Body of pancreas (tissue), 4 donors: Measurements from ENCODE around the gene OGFOD2. TPM values are rescaled to one million over a fixed set of nuclear protein-coding genes. Genes with fewer than 3 reads are reported as not detected.

Experiments used
- ATAC-seq: fragments of 150-250 bp; one replicate; pipeline ENCODE4 v1.9.1; 2016
- DNase-seq, 4 donors: peaks; one replicate each; pipeline ENCODE4 v3.0.0-alpha.2; 2019
- H3K27ac ChIP-seq, 4 donors: fragments of 200-600 bp; sonication (generic); 1 replicate in 3 of 4; 2 replicates in 1 of 4; pipeline versions ENCODE4 v1.5.1 to v1.6.1; 2016 to 2019; ENCODE audit warnings: mild to moderate bottlenecking in 1 of 4, mixed read lengths in 1 of 4, moderate library complexity in 1 of 4
- H3K27me3 ChIP-seq, 2 donors: fragments of 200-600 bp; sonication (generic); one replicate each; pipeline ENCODE4 v1.6.0; 2016; ENCODE audit warnings: mild to moderate bottlenecking in 1 of 2
- H3K36me3 ChIP-seq, 2 donors: fragments of 200-600 bp; sonication (generic); replicated peaks in 1 of 2; 2 replicates each; pipeline ENCODE4 v1.5.1; 2016; ENCODE audit warnings: low read depth in 2 of 2; ENCODE audit not compliant: insufficient read depth in 1 of 2
- H3K4me1 ChIP-seq: fragments of 200-600 bp; sonication (generic); one replicate; pipeline ENCODE4 v1.6.0; 2016
- H3K4me3 ChIP-seq, 2 donors: fragments of 200-600 bp; sonication (generic); 1 replicate in 1 of 2; 2 replicates in 1 of 2; pipeline ENCODE4 v1.5.1; 2016 to 2019
- H3K9me3 ChIP-seq, 3 donors: fragments of 200-600 bp; sonication (generic); 1 replicate in 2 of 3; 2 replicates in 1 of 3; pipeline ENCODE4 v1.5.1; 2016
- CTCF ChIP-seq, 7 experiments: fragments of 450-650 bp in 4 of 7; fragments of 200-600 bp in 3 of 7; sonication (generic) in 3 of 7; IDR thresholded peaks; one replicate each; pipeline ENCODE4 v1.5.1; 2016 to 2019; ENCODE audit warnings: antibody characterized with exemption in 7 of 7
- POLR2A ChIP-seq, 3 donors: fragments of 450-650 bp; IDR thresholded peaks; one replicate each; pipeline ENCODE4 v1.6.1; 2016; ENCODE audit warnings: antibody characterized with exemption in 3 of 3, mild to moderate bottlenecking in 2 of 3
- WGBS, 2 donors: methylation state at CpG; one replicate each; pipeline ENCODE4 v1.1.5; 2017; 5-methylcytosine and 5-hydroxymethylcytosine counted together
- intact Hi-C: fragments of 100-400 bp; cut with DNase I; formaldehyde crosslinking; loops from one replicate; pipeline ENCODE4 v1.15.1; 2023
- total RNA-seq, 2 donors: library from RNA; depleted of rRNA; stranded (reverse); fragments of >200 nt; gene quantifications; one replicate each; pipeline ENCODE4 v1.1.0, GENCODE V29; 2016

Gene OGFOD2
- total RNA-seq, 2 donors from 2014 or later, result 8.6 to 25.4 TPM

DNA sequence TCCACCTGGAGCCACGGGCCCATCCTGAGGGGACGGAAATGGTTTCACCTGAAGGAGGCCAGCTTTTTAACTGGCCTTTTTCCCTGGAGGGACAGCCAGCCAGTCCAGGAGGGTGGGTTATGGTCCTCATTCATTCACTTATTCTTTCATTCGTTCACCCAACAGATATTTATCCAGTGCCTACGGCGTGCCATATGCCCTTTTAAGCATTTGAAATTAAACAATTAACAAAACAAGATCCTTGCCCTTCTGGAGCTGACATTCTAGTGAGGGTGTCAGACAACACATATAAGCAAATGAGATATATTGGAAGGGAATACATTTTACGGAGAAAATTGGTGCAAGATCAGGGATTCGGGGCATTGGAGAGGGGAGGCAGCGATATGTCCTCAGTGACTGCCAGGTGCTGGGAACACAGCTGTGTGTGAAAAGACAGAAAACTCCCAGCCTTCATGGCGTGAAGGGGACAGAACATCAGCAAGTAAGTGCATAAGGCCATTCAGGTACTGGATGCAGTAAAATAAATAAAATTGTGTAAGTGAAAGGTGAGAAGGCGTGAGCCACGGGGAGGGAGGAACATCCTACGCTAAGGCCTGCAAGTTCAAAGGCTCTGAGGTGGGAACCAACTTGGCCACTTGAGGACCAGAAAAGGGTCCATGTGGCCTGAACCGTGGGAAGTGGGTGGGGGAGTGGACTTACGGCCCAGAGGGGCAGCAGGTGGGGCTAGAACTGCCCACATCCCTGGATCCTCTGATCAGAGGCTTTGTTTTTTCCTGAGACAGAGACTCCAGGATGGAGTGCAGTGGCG is 8.1 kb upstream of the OGFOD2 start:
- H3K9me3 ChIP-seq, result no peaks in the 10 kb centered on the region
- intact Hi-C loops, result no loop called here
- TF ChIP-seq POLR2A (IDR thresholded peaks at IDR 0.05) (peak in 1 of 3 donors; percentile 52), CTCF (IDR thresholded peaks at IDR 0.05) (no peak)
- no peaks in the 10 kb centered on the region for H3K36me3 ChIP-seq
- 58 to 61% methylated on average over 15 of the region's 15 CpGs for WGBS, 2 donors
- H3K4me3 ChIP-seq, result no peak overlapping the region
- H3K27ac ChIP-seq, result peak overlapping the region; percentile 16 to 75 (median 56)
- peaks cover 50% of the 10 kb centered on the region for H3K4me1 ChIP-seq
- no peaks in the 10 kb centered on the region for H3K27me3 ChIP-seq
- no peak for DNase-seq
- no peak for ATAC-seq

DNA sequence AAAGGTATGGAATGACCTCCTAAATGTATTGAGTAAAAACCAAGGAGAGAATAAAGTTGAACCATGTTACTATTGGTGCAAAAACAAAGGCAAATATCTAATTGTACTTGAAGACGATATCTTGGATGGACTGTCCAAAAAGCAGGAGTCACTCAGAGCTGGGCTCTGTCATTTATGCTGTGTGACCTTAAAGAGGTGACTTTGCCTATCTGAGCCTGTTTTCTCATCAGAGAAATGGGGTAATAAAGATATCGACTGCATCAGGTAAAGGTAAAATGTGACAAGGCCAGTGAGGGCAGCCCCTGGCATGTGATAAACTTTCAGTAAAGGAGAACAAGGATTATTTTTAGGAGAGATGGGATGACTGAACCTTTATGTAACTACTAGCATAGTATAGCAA is 6.9 kb upstream of the OGFOD2 start:
- H3K4me1 ChIP-seq, result peaks cover 38% of the 10 kb centered on the region
- H3K27me3 ChIP-seq, result no peaks in the 10 kb centered on the region
- H3K9me3 ChIP-seq, result no peaks in the 10 kb centered on the region
- no peak overlapping the region for H3K27ac ChIP-seq
- TF ChIP-seq CTCF (IDR thresholded peaks at IDR 0.05) (no peak), POLR2A (IDR thresholded peaks at IDR 0.05) (no peak)
- intact Hi-C loops, result no loop called here
- H3K36me3 ChIP-seq, result no peaks in the 10 kb centered on the region
- 77 to 81% methylated on average over 2 of the region's 2 CpGs for WGBS, 2 donors
- no peak for ATAC-seq
- DNase-seq, result no peak
- H3K4me3 ChIP-seq, result no peak overlapping the region

- H3K9me3 ChIP-seq, result no peaks in the 10 kb centered on the region
- ATAC-seq, result no peak
- H3K27me3 ChIP-seq, result no peaks in the 10 kb centered on the region
- peaks cover 30% of the 10 kb centered on the region for H3K4me1 ChIP-seq
- no peaks in the 10 kb centered on the region for H3K36me3 ChIP-seq
- TF ChIP-seq CTCF (IDR thresholded peaks at IDR 0.05) (no peak), POLR2A (IDR thresholded peaks at IDR 0.05) (no peak)
- peak overlapping the region in 2 of 4 donors; percentile 20 to 46 for H3K27ac ChIP-seq
- no peak for DNase-seq
- H3K4me3 ChIP-seq, result no peak overlapping the region
- intact Hi-C loops, result no loop called here
- 40 to 41% methylated on average over 4 of the region's 4 CpGs for WGBS, 2 donors
These were observed 5.4 kb upstream of the OGFOD2 start for GRCh38 chr12:122969676-122970075.

DNA sequence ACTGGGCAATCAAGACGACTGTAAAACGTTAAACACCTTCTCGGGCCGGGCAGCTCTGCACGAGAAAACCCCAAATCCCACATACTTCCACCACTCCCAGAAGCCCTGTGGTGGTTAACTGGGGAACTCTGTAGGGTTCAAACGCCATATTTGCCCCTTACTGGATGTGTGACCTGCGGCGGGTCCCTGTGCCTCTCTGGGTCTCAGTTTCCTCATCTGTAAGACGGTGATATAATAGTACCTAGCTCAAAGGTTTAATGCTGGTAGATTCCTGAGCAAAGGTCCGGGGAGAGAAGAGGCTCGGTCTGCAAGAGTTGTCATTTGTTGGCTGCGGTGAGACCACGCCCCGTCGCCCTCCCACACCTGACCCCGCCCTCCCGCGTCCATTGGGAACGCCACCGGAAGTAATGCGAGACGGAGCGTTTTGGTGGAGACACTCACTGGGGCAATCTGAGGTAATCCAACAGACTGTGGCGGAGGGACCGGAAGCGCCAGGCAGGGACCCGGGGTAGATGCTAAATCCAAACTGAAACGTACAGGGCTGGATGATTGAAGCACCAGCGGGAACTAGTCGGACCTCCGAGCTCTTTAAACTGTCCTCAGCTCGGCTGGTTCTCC is 661 bp upstream of the OGFOD2 start:
- peak in 1 of 7 experiments; percentile 14 for TF ChIP-seq CTCF (IDR thresholded peaks at IDR 0.05)
- no peak for TF ChIP-seq POLR2A (IDR thresholded peaks at IDR 0.05)
- Histone ChIP-seq H3K27me3 (no peaks in the 10 kb centered on the region), H3K4me1 (peaks cover 48% of the 10 kb centered on the region), H3K36me3 (no peaks in the 10 kb centered on the region), H3K9me3 (no peaks in the 10 kb centered on the region), H3K27ac (peak overlapping the region; percentile 87 to 100 (median 96)), H3K4me3 (peak overlapping the region; percentile 98)
- DNase-seq, result peak; percentile 98 to 99 (median 99)
- intact Hi-C loops, result no loop called here
- 0% methylated on average over 17 to 32 of the region's 32 CpGs for WGBS, 2 donors
- ATAC-seq, result peak; percentile 94
